GM19452 (cell line): ENCODE data around the gene AFF1.
"Not testable (repeated sequence)": the region's sequence is repeated elsewhere in the genome, so short reads cannot be mapped to it uniquely, and the experiment has no call there.

Experiments used
- ATAC-seq: cut with Tn5 transposase; IDR thresholded peaks from one replicate; pipeline ENCODE4 v1.9.1; 2021; ENCODE audit not compliant: unreplicated experiment

AFF1 gene

DNA sequence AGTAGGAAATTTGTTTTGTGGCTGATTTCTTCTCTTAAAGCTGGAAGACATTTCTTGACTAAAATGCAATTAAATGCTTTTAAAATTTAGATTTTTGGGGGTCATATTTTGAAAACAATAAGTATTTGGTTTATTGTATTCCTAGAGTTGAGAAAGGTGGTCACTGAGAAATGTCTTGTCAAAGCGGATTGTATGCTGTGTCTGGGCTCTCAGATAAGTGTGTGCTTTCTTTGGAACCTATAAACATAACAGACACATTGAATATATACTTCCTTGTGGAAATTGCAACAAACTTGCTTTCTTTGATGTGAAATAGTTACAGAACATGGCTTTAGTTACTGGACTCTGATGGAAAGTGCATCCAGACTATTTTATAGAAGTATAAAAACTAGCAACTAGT lies 75.4 kb downstream of the AFF1 start:
- ATAC-seq: no peak

DNA sequence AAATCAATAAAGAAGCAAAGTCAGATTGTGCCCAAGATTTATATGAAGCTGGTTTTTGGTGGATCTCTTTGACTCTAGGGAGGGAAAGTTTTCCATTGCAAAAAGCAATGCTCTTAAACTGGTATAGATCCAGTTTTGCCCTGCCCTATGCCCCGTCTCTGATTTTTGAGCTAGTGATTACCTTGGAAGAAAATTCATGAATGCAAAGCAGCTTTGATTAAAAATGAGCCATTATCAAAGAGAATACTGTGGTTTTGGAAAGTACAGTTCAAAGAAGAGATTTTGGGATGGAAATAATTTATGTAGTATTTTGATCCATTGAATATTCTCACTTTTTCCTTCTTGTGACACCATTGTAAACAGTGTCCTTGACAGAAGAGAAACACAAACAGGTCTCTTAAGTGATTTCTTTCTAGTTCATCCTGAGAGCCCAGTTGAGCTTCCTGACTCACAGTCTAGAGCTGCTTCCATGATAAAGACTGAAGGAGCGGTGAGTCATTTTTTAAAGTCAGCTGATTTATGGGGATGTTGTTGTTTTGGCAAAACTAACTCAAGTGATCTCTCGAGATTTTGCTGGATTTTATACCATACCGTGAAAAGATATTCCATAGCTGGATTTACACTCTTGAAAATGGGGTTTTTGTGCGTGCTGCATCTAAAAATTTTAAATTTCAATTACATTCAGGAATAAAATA lies 76.7 kb downstream of the AFF1 start:
- no peak for ATAC-seq

DNA sequence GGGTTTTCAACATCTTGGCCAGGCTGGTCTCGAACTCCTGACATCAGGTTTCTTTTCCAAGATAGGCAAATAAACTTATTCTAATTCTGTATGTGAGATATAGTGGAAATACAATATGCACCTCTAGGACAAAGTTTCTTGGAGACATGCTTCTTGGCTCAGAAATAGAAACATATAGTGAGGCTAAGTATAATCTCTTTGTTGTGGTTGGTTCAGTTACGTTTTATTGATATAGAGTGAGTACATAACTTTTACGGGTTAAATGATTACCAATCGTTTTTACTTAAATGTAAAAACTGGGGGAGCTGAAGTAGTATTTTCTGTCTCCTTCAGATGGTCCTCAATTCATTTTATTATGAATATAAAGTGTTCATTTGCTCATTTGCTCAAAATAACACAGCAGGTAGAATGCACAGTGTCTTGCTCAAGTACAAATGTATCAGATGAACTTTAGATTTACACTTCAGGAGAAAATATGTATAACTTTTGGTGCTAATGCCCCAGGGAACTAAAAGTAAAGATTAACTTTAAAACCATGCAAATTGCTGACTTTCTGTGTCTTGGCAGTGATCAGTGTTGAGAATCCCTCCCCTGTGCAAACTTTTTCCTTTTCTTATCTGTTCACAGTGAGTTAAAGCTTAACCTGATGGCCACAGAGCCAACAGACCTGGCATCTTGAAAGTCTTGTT lies 77.6 kb downstream of the AFF1 start:
- peak; percentile 77 for ATAC-seq

DNA sequence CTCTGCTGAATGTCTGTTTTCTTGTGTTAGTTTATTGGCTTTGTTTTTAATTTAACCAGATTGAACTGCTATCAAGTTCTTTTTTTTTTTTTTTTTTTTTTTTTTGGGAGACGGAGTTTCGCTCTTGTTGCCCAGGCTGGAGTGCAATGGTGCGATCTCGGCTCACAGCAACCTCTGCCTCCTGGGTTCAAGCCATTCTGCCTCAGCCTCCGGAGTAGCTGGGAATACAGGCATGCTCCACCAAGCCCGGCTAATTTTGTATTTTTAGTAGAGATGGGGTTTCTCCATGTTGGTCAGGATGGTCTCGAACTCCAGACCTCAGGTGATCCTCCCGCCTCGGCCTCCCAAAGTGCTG lies 78.1 kb downstream of the AFF1 start:
- not testable (repeated sequence) for ATAC-seq

DNA sequence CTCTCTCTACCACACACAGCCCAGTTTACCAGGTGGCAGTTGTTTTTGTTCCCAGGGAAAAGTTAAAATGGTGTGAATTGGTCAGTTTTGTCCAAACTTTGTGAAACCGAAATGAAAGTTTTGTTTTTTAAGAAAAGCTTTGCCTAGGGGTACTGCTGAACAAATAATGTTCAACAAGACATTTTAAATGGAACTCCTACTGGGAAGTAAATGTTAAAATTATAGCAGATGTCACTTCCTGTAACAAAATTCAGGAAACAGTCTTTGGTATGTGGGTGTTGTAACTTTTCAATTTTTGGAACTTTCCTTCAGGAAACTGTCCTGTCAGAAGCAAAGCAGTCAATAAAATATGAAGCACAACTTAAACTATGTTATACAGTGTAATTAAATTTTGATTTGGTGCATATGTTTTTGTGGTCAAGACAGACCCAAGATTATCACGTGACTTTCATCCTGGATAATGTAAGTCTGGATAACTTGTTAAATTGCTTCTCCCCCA lies 79.5 kb downstream of the AFF1 start:
- ATAC-seq: no peak

DNA sequence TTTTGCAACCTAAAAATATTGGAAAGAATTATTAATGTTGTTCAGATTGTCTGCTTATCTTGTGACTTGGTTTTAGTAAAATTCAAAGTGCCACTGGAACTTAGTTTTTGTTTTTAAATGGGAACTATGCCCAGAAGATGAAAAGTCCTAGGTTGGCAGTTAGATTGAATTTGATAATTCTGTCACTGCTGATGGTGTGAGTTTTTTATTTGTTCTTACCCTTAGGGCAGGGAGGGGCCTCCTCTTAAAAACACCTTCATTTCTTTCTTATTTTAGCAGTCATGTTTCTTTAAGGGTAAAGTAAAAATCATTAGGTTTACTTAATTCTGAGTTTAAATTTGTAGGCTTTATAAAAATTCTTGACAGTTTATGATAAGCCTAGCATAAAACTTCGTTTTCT lies 80.6 kb downstream of the AFF1 start:
- no peak for ATAC-seq

DNA sequence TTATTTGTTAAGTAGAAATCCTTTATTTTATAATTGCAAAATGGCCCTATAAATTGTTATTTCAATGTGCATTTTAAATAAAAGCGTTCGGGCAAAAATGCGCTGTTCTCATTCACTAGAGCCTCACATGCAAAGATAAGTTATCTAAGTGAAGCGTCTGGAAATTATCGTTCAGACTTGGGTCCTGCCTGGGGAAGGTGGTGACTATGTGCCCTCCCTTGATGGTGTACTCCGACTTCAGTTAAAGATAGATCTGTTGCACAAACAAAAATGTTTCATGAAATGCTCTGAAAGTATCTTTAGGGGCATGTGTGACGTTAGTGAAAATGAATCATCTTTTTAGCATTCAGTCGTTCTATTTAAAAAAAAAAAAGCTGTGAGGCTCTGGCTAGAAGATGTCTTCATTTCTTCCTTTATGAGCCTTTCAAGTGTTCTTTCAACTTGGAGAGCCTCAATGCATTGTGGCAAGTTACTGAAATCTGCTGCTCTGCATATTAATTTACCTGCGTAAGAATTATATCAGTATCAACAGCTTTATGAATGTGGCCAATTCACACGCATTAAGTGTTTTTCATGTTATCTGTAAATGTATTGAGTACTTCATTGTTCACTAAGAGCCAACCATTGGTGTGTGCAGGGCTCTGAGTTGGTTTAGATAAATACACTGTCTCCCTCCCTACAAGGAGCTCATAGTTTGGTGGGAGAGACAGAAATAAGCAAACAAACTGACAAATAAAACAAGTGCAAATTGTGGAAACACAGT lies 83.0 kb downstream of the AFF1 start:
- ATAC-seq: no peak

DNA sequence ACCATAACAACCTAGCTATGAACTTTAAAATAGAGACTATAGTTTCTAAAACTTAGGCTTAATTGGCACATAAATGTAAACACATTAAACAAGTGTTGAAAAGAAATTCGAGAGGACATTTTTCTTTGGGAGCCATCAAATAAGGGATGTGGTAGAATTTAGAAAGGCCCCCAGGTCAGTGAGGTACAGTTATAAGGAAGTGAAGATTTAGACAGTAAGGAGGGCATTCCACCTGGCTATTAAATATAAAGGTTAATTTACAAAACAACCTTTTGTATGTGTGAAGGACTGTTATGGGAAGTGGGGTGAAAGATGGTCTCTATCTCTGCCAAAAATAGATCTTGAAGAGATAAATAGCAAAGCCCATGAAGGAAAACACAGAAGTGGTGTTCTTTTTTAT lies 83.9 kb downstream of the AFF1 start:
- no peak for ATAC-seq

DNA sequence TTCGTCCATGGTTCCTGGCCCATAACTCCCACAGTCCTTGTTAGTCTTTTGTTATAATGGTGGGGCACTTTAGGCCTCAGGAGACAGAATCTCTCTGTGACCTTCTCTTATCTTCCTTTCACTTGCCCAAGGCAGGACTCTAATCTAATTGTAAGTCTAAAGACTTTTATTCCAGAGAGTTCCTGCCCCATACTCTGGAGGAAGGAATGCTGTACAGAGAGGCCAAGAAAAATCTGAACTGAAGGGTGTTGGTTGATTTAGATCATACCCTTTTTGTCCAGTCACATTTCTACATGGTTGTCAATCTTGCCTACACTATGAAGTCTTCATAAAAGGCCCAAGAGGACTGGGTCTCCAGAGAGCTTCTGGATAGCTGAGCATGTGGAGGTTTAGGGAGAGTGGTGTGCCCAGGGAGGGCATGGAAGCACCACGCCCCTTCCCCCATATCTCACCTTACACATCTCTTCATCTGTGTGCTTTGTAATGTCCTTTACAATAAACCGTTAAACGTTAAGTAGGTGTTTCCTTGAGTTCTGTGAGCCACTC lies 84.5 kb downstream of the AFF1 start:
- ATAC-seq: no peak

DNA sequence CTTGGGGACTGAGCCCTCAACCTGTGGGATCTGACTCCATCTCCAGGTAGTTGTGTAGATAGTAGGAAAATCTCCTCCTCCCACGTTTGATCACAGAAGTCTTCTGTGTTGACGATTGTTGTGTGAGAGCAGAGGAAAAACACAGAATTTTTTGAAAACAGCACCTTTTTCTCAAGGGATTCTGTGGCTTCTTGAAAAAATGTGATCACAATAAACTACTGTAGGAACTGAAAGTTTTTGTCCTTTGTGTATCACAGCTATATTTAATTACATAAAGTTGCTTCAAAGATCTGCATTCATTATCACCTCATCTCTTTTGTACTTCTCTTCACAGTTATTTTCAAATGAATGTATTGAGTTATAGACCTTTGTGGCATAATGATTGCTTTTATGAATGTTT lies 85.1 kb downstream of the AFF1 start:
- no peak for ATAC-seq

DNA sequence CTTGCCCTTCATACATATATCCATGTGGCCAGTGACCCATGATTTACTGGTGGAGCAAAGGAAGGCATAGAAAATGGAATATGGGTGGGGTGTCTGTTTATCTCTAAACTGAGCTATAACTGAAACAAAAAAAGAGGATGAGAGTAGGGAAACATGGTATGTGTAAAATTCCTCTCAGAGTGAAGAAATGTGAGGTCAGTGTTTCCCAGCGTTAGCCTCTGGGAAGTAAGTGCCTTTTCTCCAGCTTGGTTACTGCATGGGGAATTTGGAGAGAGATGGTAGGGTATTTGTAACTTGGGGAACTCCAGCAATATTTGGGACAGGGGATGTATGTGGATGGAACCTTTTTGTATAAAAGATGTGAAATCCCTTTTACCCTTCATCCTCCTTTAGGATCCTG lies 89.4 kb downstream of the AFF1 start:
- ATAC-seq: no peak

DNA sequence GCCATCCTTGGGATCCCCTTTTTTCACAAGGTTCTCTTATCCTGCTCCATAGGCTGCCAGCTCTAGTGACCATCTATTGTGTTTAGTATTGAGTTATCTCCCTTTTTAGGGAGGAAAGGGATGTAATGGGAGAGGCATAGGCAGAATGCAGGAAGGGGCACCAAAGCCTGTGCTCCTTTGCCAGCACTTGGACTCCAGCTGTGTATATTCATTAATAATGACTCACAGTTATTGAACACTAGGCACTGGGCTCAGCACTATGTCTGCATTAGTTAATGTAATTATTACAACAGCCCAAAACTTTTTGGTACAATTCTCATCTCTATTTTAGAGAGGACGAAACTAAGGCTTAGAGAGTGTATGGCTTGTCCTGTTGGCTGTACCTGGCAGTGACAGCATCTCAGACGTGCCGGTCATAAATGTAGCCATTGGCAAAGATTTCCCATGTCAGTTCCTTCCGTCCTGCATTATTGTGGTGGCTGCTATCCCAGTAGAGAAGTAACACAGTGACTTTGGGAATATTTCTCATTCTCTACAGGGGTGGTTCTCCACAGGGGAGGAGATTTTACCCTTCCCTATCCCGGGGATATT lies 90.3 kb downstream of the AFF1 start:
- no peak for ATAC-seq

DNA sequence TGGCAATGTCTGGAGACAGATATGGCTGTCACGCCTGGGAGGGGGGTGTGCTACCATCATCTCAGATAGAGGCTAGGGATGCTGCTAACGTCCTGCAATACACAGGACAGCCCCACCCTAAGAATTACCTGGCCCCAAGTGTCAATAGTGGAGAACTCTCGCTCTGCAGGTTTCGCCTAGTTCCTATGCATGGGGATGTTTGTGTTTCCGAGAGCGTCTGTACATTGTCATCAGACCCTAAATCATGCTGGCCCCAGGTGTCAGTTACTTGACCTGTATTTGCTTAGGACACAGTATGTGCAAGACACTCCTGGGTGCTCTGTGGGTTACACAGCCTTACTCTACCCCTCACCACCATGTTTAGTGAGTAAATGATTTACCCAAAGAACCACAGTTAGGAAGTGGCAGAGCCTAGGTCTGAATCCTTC lies 90.8 kb downstream of the AFF1 start:
- peak; percentile 77 for ATAC-seq

DNA sequence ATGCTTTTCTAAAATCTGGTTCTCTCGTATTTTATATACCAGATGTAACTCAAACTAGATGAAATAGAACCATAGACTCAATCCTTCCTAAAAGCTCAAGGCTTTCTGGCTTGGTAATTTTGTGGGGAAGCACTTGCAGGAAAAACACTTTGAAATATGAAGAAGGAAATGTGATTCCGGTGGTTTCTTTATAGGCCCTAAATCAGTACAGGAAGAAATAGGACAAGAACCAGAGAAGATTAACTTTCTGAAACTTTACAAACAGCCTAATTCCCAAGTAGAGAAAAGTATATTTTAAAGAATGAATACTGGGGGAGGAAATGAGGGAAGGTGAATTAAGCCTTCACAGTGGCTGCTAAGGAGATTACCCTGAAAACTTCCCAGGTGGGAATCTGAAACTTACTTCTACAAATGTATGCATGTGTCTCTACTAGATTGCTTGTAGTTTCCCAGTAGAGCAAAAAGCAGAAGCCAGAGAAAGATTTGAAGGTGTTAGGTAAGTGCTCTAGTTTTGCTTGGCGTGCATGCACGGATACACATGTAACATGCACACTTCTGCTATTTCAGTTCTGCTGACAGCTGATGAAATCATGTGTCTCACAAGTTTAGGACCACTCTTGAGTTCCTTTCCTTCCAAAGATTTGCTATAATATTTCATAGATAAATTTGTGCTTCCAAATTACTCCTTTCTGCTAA lies 92.1 kb downstream of the AFF1 start:
- ATAC-seq: peak; percentile 83

DNA sequence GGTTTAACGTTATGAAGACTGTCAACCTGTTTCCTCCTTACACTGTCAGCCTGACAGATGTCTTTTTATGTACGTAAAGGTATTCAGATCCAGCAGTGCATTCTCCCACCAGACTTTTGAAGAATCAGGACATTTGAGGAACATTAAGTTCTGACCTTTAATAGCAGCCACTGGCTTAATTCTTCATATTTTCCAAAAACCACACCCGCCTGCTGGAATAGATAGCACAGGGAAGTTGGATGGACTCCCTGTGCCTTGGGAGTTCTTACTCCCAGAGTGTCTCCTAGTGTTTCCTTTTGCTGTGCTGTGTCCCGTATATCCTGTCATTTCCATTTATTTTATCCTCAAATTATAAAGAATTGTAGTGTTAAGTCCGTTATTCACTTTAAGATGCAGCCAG lies 94.5 kb downstream of the AFF1 start:
- ATAC-seq: no peak

DNA sequence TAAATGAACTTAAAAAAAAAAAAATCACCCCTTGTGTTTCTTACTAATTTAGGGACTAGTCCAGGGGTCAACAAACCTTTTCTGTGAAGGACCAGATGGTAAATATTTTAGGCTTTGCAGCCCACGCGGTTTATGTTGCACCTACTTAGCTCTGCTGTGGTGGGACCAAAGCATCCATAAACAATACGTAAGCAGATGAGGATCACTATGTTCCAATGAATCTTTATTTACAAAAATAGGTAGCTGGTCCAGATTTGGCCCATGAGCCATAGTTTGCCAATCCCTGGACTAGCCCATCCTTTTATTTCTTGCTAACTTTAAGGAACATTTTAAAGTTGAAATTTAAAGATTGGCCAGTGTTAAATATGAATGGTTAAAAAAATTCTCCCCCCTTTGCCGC lies 95.3 kb downstream of the AFF1 start:
- ATAC-seq: no peak

DNA sequence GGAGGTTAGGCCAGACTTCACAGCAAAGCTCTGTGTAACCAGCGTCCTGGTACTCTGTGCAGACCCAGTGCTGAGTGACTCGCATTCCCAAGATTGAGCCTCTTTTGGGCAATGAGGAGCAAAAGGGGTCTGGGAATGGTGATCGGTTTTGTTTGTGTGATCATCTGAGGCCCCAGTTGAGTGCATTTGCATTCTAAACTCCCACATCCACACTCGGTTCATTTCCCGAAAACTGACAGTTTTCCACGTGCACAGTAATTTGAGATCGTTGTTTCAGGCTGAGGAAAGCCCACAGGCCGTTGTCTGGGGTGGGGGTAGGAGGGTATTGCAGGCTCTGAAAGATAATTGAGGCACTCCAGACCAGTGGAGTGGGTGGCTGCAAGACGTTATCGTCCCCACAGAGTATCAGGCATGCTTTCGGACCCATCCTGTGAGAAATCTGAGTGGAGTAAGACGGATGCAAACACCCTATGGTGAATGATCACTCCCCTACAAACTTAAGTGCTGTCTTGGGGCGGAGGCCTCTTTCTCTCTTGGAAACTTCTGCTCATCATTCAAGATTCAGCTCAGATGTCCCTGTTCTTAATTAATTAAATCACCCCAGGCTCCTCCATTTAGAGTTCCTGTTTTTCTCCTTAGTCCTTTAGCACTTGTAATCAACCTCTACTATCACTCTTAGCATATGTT lies 96.1 kb downstream of the AFF1 start:
- no peak for ATAC-seq

DNA sequence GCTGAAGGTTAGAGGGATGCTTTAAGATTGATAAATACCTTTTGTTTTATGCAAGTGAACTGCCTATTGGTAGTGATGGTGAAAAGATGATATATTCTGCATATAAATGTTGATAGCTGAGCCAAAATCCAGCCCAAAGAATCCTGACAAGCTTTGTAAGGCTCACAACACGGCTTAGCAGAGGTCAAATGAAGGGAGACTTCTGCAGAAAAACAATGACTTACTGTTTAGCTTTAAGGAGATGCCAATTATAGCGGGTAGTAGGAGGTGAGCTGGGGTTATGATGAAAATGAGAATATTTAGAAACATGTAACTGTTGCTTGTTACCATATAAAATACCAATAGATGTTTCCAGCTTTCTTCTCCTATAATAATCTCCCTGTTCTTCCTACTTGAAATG lies 97.1 kb downstream of the AFF1 start:
- no peak for ATAC-seq

DNA sequence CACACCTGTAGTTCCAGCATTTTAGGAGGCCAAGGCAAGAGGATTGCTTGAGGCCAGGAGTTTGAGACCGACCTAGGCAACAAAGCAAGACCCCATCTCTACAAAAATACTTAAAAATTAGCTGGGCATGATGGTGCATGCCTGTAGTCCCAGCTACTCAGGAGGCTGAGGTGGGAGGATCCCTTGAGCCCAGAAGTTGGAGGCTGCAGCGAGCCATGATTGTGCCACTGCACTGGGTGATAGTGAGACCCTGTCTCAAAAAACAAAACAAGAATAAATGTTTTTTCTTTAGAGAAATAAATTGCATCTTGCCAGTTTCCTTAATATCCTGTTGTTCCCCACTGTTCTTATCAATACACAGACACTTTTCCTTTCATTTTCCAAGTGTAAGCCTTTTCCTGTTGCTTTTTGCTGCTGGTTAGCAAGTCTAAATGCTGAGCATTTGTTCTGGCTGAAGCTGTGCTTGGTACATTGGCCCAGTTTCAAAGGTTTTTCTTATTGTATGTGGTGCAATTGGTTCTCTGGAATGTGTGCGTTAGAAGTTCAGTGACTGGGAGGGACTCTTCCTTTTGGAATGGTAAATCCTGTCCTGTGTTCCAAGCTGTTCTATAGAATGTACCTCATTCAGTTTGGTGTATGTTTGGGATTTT lies 98.2 kb downstream of the AFF1 start:
- ATAC-seq: no peak

DNA sequence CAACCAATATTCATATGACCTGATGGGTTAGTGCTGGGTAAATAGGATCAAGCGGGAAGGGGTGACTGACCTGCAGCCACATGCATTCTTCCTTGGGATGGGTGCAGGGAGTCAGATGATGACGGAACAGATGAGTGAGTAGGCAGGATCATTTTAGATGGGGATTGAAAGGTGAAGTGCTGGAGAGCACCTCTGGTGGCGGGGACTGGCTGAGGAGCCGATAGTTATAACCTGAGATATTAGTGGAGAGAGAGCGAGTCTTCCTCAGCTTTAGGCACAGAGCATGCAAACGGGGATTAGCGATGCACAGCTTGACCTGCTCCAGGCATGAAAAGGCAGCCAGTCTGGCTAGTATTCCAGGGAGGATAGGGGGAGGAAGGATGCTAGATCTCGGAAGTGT lies 99.1 kb downstream of the AFF1 start:
- ATAC-seq: no peak
